HEK293T (cell line): Measurements from ENCODE around the gene CDCP1.

Experiments
- ARNT ChIP-seq: fragments of 450-650 bp; IDR thresholded peaks from 2 replicates; pipeline ENCODE4 v1.6.1; 2017; ENCODE audit warnings: mild to moderate bottlenecking
- BHLHE40 ChIP-seq: fragments of 450-650 bp; IDR thresholded peaks from 2 replicates; pipeline ENCODE4 v1.6.1; 2016; ENCODE audit warnings: mild to moderate bottlenecking, moderate library complexity, borderline replicate concordance
- ELF4 ChIP-seq: fragments of 450-650 bp; IDR thresholded peaks from 2 replicates; pipeline ENCODE4 v1.6.1; 2017; ENCODE audit warnings: antibody characterized with exemption
- FOXA1 ChIP-seq: fragments of 450-650 bp; IDR thresholded peaks from 2 replicates; pipeline ENCODE4 v1.6.1; 2016; ENCODE audit warnings: mild to moderate bottlenecking
- FOXK2 ChIP-seq: fragments of 450-650 bp; IDR thresholded peaks from 2 replicates; pipeline ENCODE4 v1.6.1; 2016; ENCODE audit warnings: mild to moderate bottlenecking
- FOXM1 ChIP-seq: fragments of 450-650 bp; IDR thresholded peaks from 2 replicates; pipeline ENCODE4 v1.6.1; 2017; ENCODE audit warnings: mild to moderate bottlenecking, borderline replicate concordance
- HDGF ChIP-seq: fragments of 450-650 bp; IDR thresholded peaks from 2 replicates; pipeline ENCODE4 v1.6.1; 2017; ENCODE audit warnings: antibody characterized with exemption, borderline replicate concordance
- LEF1 ChIP-seq: fragments of 450-650 bp; IDR thresholded peaks from 2 replicates; pipeline ENCODE4 v1.6.1; 2017; ENCODE audit warnings: mild to moderate bottlenecking, borderline replicate concordance
- NFRKB ChIP-seq: fragments of 450-650 bp; IDR thresholded peaks from 2 replicates; pipeline ENCODE4 v1.6.1; 2016; ENCODE audit warnings: mild to moderate bottlenecking, moderate library complexity
- PKNOX1 ChIP-seq: fragments of 450-650 bp; IDR thresholded peaks from 2 replicates; pipeline ENCODE4 v1.6.1; 2016
- SUZ12 ChIP-seq: fragments of 450-650 bp; IDR thresholded peaks from 2 replicates; pipeline ENCODE4 v1.6.1; 2016; ENCODE audit warnings: mild to moderate bottlenecking
- TARDBP ChIP-seq: fragments of 450-650 bp; IDR thresholded peaks from 2 replicates; pipeline ENCODE4 v1.6.1; 2016
- ZNF384 ChIP-seq: fragments of 450-650 bp; IDR thresholded peaks from 2 replicates; pipeline ENCODE4 v1.6.1; 2016

GRCh38 chr3:45173776-45174175 lies 27.6 kb upstream of the CDCP1 start:
- TF ChIP-seq HDGF (no peak), FOXM1 (no peak), ELF4 (no peak), NFRKB (no peak), LEF1 (no peak), BHLHE40 (no peak), TARDBP (no peak), ZNF384 (no peak), PKNOX1 (no peak), FOXK2 (no peak), FOXA1 (no peak), SUZ12 (no peak), ARNT (no peak)
